HuH-7 (cell line): ENCODE results near the gene SLN.
"Not testable (repeated sequence)": the region's sequence is repeated elsewhere in the genome, so short reads cannot be mapped to it uniquely, and the experiment has no call there.

Experiments
- DNase-seq: peaks from one replicate; pipeline ENCODE4 v3.0.0; 2011; ENCODE audit warnings: low spot score

The SLN gene

DNA sequence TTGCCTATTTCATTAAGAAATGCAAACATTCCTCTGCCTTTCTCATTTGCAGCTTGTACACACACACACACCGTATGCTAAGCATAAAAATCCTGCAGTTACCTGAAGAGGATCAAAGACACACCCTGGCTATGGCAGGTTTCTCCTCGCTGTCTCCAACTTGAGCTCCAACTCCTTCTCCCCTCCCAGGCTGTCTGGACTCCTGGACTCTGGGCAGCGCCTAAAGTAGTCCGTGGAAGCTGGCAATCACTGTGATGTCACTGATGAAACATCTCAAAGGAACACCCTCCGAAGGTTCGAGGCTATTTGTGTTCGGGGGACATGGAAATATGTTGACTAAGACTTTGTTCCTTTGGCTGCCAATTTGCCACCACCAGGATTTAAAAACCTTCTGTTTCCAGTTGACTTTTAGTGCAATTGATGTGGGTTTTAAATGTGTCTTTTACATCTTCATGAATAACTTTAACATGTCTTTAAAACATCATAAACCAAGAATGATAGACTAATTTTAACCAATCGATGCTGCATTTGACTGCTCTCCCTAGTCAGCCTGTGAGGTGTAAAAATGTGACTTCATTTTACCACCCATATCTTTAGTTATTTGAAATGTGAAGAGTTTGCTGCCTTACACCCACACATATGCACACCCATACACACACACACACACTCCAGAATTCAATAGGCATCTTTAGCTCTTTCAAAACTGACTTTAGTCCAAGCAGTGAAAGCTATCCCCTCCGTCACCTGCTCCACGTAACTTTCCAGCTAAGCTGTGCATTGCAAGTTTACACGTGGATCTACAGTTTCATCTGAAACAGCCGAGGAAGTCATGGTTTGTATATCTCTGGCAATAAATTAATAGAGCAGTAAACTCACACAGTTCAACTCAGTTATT, at the start of gene SLN:
Gene SLN, minus strand, starts transcription at position 196 of the 895 bp plus-strand sequence.
- DNase-seq = no peak

DNA sequence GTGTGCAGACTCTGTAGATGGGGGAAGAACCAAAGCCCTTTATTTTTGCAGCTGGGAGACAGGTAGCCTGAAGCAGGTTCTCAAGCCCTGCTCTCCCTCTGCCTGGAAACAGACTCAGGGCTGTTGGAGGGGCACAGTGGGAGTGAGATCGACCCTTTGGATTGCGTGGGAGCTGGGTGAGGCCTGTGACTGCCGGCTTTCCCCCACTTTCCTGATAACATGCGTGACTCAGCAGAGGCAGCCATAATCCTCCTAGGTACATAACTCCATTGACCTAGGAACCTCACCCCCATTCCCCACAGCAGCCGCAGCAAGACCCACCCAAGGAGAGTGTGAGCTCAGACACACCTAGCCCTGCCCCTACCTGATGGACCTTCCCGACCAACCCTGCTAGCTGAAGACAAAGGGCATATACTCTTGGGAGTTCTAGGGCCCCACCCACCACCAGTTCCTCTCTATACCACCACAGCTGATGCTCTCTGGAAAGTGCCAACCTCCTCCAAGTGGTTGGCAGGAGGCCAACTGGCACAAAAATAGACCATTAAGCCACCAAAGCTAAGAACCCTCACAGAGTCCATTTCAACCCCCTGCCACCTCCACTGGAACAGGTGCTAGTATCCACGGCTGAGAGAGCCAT, 47.0 kb upstream of the SLN start:
- not testable (repeated sequence) for DNase-seq

DNA sequence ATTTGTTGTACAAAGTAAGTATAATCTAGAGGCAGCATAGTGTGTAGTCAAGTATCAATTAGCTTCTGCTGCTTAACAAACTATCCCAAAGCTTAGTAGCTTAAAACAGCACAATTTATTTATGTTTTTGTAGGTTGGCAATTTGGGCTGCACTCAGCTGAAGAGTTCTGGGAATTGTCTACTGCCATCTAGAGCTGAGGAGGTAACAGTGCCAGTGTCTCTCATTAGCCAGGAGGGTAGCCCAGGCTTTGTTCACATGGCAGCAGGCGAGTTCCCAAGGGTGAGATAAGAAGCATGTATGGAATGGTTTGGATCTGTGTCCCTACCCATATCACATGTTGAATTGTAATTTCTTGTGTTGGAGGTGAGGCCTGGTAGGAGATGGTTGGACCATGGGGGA, 45.8 kb upstream of the SLN start:
- DNase-seq = no peak

DNA sequence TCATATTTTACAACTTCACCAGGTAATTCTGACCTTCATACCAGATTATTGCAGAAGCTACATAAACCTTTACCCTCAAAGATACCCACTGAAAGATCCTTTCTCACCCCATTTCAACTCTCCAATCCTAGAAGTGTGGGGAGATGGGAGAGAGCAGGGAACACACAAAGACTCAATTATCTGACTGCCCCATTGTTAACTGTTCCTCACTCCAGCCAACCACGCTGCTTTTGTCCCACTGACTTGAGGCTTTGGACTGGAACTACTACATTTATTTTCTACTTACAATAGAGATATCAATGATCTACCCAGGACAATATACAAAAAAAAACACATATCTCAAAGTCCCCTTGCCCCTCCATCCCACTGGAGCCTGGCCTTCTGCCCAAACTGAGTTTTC, 44.7 kb upstream of the SLN start:
- no peak for DNase-seq

DNA sequence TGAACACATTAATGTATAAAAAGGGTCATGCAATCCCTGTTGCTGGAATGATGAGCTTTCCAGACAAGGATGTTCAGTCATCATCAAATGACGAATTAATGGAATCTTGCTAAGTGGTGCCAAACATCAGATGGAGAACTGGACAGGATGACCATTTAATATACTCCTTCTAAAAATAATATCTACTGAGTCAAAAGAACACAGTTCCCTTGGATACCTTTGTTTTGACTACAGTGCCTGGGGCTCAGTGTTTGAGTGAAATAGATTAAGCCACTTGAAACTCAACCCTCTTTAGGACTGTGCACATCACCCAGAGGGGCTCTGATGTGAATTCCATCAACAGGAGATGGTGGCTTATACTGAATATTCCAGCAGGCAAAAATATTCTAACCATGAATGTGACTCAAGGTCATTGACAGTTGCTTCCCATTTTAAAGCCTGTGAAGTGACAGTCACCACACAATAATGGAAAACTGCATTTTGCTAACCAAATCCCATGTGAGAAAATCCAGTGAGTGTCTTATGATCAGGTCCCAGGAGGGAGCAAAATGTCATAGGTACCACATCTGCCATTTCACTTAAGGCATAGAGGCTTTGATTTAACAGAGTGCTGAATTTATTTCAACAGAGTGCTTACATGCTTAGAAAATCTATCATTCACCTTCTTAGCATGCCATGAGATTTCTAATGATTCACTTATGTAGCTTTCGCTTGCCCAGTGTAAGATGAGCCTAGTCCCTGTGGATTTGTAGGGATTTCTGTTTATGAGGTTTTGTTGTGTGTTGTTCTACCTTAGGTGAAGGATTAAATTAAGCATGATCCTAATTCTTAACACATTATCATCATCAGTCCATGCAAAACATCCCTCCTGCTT, 41.3 kb upstream of the SLN start:
- DNase-seq = no peak

DNA sequence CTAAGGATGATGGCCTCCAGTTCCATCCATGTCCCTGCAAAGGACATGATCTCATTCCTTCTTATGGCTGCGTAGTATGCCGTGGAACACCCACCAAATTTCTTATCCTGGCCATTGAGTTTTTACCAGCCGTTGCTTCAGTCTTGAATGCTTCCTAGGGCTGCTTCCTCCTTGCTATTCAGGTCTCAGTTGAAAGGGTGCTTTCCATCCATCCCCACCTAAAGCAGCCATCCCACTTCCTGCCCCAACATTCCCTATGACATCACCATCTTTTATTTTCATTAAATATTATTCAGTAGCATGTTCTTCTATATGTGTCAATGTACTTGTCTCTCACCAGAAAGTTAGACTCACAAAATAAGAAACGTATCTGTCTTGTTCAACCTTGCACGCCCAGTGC, 40.7 kb upstream of the SLN start:
- DNase-seq = no peak

DNA sequence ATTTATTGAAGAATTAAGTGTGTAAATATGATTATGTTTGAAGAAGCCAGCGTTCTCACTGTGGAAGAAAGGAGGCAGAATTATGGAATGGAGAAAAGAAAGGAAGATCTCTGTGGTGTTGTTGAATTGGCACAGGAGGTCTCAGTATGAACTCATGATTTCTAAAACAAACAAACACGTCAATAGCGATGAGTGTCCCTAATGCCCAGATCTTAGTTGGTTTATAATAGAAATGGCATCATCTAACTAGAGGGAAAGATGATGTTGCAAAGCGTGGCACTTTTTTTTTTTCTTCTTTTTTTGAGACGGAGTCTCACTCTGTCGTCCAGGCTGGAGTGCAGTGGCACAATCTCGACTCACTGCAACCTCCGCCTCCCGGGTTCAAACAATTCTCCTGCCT, 39.2 kb upstream of the SLN start:
- no peak for DNase-seq

DNA sequence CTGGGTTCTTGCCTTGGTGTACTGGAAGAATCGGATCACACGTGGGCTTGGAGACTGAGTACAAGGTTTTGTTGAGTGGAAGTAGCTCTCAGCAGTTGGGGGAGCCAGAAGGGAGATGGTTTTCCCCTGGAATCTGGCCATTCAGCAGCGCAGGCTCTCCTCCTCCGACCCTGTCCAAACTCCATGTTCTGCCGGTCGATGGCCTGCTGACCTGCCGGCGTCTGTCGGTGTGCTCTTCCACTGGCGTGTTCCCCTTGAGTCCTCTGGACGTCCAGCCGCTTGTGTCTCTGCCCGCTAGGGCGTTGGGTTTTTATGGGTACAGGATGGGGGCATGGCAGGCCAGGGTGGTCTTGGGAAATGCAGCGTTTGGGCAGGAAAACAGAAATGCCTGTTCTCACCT, 38.5 kb upstream of the SLN start:
- DNase-seq = no peak

DNA sequence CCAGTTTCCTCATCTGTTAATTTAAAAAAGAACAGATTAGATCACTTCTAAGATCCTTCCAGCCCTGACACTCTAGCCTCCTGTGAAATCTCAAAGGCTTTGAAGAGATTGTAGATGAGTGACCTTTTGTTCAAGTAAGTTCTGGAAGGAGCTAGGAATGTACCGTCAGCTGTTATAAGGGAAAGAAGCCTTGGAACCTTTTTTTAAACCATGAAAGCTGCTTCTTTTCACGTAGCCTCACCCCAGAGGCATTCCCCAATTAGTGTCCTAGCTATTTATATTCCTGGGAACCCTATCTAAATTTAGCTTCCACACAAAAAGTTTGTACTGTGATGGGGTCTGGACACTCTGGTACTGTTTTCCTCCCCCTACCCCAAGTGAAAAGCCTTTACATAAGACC, 35.8 kb upstream of the SLN start:
- DNase-seq = no peak

DNA sequence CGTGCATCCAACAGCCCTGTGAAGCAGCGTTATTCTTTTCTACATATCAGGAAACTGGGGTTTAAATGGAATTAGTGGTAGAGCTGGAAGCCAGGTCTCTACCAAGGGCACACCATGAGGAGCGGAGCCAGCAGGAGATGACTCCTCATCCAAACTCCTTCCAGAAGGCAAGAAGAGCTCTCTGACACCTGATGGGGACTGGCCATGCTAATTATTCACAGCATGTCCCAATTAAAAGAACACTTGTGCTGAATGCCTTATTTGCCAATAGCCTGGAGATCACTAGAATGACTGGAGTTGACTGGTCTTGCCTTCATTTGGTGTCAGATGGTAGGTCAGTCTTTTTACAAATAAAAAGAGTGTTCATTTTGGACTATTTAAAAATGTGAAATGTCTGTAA, 32.9 kb upstream of the SLN start:
- no peak for DNase-seq

DNA sequence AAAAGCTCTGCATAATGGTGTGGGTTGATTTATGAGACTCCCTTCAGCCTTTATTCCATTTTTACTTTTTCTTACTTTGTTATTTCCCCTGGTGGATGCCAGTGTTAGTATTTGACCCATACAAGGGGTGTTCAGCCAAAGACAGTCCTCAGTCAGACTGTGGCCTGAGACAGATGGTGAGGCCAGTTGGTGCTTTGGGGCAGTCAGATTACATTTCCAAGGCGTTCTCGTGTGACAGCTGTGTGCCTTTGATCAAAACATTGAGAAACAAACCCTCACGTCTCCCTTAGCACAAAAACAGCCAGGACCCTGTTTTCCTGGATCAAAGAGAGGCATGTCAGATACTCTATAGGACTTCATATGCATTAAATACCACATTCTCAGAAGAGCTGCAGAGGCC, 31.3 kb upstream of the SLN start:
- no peak for DNase-seq

DNA sequence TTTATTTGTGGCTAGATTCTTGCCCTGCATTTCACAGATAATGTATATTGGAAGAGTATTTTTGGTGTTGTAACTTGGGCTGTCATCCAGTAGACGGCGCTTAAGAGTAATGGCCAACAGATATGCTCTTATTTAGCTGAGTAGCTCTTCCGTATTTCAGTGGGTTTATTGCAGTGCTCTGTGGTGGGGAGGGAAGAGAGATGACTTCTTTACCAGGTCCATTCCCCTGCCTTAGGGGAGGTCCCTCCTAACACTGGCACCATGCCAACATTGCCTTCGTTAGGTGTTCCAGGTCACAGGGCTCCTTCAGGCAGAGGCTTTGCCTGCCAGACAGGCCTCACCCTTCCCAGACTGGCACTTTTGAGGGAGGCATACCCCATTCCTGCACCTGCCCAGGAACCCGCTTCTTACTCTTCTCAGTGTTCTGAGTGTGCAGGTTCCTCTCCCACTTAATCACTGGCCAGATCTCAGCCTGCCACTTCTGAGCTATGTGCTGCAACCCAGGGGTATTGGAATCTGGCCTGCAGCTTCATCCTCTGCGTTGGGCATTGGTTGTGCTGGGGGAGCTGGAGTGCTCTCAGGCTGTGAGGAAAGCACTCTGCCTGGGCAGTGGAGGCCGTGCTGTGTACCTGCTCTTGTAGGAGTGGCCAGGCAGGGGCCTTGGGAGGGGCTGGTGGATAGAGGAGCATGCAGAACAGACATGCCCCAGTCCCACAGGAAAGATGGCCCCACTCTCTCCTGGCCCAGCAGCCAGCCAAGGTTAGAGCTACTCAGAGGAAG, 29.4 kb upstream of the SLN start:
- peak; percentile 11 for DNase-seq

DNA sequence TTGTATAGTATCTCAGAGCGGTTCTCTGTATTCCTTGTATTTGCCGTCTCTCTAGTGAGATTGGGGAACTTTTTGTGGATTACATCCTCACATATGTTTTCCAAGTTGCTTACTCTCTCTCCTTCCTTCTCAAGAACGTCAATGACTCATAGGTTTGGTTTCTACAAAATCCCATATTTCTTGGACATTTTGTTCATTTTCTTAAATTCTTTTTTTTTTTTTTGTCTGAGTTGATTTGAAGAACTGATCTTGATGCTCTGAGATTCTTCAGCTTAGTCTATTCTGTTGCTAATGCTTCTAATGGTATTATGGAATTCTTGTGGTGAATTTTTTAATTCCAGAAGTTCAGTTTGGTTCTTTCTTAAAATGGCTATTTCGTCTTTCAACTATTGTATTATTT, 28.4 kb upstream of the SLN start:
- DNase-seq = no peak

DNA sequence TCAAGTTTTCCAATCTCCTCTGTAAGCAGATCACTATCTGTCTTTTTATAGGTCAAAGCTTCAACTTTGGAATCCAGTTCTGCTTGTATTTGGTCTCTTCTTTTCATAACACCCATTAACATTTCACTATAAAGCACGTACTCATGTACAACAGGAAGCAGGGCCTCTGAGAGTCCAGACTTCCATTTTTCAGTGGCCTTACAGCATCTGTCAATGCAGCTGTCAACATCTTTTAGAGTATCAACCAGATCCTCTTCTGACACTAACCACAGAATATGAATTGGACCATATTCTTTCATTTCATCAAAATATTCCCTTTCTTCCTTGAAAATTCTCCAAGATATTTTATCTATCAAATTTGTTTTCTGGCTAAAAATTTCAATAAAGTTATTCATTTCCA, 24.7 kb upstream of the SLN start:
- no peak for DNase-seq

DNA sequence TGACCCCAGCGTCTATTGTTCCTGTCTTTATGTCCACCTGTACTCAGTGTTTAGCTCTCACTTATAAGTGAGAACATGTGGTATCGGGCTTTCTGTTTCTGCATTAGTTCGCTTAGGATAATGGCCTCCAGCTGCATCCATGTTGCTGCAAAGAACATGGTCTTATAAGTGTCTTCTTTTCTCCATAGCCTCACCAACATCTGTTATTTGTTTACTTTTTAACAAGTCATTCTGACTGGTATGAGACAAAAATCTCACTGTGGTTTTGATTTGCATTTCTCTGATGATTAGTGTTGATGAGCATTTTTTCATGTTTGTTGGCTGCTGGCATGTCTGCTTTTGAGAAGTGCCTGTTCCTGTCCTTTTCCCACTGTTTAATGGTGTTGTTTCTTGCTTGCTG, 21.7 kb upstream of the SLN start:
- no peak for DNase-seq

DNA sequence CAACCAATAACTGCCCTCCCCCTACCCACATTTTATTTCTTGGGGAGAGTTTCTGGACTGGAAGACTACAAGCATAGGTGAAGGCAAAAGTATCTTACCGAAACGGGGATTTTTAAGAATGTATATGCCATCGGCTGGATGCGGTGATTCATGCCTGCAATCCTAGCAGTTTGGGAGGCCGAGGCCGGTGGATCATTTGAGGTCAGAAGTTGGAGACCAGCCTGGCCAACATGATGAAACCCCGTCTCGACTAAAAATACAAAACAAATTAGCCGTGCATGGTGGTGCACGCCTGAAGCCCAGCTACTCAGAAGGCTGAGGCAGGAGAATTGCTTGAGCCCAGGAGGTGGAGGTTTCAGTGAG, 20.8 kb upstream of the SLN start:
- DNase-seq = no peak

DNA sequence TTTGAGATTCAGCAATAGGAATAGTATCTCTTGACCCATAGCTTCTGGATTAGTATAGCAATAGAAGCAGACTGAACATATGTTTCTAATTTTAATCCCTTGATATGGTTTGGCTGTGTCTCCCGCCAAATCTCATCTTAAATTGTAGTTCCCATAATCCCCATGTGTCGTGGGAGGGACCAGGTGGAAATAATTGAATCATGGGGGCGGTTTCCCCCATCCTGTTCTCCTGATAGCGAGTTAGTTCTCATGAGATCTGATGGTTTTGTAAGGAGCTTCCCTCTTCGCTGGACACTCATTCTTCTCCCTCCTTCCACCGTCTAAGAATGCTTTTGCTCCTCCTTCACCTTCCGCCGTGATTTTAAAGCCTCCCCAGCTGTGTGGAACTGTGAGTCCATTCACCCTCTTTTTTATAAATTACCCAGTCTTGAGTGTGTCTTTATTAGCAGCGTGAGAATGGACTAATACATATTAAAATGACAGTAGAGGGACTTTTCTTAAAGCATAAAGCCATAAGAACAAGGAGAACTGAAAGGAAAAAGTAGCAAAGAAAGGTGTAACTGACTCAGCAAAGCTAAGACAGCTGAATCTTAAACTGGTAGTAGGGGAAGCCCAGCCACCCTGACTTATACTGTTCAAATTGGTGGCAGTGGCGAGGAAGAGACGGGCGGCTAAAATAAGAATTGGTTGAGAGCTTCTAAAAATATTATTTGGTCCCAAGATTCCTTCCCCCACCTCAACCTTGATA, 20.3 kb upstream of the SLN start:
- no peak for DNase-seq

DNA sequence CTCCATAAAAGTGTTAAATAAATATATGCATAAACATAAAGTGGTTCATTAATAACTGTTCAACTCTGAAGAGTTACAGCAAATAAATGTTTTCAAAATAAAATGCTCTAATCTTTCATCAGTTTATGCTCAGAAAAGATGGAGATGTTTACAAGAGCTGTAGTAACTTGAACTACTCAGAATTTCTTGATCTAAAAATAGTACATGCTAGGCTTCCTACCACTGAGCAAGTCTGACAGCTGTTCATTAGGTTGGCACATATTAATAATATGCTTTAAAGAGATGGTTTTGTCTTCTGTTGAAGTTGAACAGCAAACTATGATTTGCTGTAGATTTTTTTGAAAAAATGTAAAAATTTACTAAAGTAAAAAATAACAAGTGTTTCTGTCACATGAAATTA, 10.8 kb upstream of the SLN start:
- DNase-seq = no peak

DNA sequence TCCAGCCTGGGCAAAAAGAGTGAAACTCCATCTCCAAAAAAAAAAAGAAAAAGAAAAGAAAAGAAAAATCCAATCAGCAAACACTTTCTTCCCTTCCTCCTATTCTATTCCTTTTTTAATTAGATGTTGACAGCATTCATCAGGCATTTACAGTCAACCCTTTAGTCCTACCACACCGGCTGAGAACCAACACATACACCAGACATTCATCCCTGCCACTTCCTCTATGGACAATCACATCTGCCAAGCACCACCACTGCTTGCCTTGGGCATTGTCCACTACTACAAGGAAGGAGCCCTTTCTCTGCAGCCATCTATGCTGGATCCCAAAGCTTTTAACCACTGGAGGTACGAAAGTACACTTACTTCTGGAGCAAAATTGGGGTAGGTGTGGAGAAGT, 9.4 kb upstream of the SLN start:
- DNase-seq = no peak

DNA sequence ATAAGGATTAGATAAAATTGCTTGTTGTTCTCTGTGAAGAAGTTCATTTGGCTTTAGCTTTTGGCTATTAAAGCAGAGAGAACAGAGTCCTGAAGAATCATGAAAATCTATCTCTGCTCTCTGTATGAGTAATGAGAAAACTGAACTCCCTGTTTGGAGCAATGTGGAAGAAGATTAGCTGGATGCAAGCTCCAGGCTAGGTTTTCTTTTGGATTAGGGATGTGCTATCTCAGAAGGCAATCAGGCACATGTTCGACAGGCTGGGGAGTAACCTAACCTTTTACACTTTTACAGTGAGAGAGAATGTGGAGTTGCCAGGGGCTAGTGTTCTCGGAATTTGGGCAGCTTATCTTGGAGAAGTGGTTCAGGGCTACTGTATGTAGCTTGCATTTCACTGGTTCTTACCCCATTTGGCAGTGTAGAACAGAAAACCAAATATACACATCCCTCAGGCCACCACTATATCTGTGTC, 8.5 kb upstream of the SLN start:
- no peak for DNase-seq
